HG03103 (cell line): ENCODE results near the gene DISC1.
"Not testable (repeated sequence)": the region's sequence is repeated elsewhere in the genome, so short reads cannot be mapped to it uniquely, and the experiment has no call there.

ENCODE experiments used
- ATAC-seq: cut with Tn5 transposase; IDR thresholded peaks from one replicate; pipeline ENCODE4 v1.9.1; 2021; ENCODE audit warnings: low read depth; ENCODE audit not compliant: unreplicated experiment

Gene DISC1

DNA sequence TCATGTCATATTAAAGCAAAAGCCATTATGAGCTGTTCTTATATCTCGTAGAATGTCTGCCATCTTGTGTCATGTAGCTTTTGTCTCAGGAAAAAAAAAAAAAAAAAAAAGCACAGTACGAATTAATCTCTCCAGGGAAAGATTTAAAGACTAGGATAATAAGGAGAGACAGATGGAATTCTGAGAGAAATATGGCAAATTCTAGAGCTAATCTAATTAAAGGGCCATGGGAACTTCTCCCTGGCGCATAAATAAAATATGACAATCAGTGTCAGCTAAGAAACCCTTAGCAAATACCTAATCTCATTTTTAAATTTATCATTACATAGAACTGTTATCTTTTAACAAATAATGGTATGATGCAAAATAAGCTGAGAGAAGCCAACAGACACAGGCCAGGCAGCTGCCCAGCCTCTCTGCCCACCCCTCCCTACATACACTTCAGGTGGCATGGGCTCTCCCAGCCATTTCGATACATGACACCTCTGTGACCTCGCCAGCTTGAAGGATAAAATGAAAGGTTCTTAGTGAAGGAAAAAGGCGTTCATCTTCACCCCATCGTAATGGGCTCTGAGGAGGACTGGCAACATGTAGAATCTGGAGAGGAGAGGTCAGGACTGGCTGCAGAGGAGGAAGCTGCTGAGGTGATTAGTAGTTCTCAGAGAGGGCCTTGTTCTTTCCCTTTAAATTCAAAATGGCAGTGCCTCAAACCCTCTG lies 39.8 kb downstream of the DISC1 start:
- ATAC-seq, result no peak

GRCh38 chr1:231666937-231667608 lies 40.5 kb downstream of the DISC1 start:
- no peak for ATAC-seq

DNA sequence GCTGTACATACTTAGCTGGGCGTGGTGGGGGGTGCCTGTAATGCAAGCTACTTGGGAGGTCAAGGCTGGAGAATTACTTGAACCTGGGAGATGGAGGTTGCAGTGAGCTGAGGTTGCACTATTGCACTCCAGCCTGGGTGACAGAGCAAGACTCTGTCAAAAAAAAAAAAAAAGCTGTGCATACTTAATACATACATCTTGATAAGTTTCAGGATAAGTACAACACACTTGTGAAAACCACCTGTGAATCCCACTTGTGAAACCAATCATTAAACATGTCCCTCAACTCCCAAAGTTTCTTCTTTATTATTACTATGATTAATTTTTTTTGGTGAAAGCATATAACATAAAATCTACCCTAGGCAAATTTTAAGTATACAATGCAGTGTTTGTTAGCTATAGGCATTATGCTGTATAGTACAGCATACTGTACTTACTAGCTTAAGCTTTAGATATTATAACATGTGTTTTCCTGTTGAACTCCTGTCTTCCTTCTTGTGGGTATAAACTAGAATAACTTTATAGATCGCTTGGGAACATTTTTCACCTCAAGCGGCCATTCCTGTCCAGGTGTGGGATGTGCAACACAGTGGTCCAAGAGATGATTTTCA lies 41.4 kb downstream of the DISC1 start:
- ATAC-seq, result no peak

DNA sequence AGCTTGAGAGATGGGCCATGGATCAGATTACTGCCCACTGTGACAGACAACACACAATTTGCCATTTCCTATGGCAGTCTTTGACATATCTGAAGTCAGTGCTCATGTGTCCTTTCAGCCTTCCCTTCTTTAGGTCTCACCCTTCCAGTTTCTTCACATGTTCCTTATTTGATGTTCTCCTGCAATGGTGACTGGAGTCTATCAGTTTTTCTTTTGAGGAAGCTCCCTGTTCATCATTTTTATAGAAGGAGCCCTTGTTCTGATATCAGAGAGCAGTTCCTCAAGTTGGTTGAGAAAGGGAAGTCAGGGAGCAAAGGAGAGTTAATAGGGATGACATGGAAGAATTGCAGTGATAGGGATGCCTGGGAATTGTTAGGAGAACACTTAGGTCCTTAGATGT lies 42.2 kb downstream of the DISC1 start:
- ATAC-seq, result no peak

DNA sequence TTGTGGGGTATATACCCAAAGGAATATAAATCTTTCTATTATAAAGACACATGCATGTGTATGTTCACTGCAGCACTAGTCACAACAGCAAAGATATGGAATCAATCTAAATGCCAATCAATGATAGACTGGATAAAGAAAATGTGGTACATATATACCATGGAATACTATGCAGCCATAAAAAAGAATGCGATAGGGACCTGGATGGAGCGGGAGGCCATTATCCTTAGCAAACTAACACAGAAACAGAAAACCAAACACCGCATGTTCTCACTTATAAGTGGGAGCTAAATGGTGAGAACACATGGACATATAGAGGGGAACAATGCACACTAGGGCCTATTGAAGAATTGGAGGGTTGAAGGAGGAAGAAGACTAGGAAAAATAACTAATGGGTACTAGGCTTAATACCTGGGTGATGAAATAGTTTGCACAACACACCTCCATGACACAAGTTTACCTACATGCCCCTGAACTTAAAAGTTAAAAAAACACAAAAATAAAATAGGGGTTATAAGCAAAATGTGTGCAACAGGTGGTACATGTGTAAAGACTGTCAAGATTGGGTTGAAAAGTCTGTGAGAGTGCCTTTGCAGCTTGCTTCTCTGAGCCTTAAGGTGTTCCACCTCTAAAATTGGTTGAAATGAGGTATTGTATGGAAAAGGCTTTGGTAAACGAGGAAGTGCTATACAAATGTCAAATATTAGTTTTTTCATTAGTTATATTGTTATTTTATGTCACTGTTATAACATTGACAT lies 43.5 kb downstream of the DISC1 start:
- not testable (repeated sequence) for ATAC-seq

- no peak for ATAC-seq
These were observed 44.2 kb downstream of the DISC1 start for GRCh38 chr1:231670755-231671154.

GRCh38 chr1:231674575-231674974 lies 48.0 kb downstream of the DISC1 start:
- ATAC-seq, result no peak

DNA sequence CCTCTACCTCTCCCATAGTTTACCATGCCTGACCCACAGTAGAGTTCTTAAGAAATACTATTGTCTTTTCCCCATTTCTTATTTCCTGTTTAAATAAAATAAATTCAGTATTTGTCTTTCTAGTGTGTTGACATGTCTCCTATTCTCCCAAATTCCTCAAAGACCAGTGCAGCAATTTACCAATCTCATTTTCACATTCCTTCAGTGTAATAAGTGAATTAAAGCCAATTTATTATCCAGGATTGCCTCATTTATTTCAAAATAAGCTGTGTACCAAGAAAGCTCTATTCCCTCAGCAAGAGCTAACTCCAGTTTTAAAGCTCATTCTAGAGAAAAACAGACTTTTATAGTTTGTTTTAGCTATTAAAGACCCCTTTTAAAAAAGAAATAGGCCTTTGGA lies 49.9 kb downstream of the DISC1 start:
- no peak for ATAC-seq

DNA sequence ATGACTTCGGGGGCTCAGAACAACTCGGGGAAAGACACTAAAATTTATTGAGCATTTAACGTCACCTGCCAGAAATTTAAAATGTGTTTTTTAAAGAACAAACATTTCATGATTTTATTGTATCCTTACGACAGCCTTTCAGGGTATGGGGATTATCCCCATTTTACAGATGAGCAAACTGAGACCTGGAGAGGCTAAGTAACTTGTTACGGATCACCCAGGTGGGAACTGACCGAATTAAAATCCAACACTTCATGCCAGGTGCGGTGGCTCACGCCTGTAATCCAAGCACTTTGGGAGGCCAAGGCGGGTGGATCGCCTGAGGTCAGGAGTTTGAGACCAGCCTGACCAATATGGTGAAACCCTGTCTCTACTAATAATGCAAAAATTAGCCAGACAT lies 50.9 kb downstream of the DISC1 start:
- ATAC-seq, result no peak

DNA sequence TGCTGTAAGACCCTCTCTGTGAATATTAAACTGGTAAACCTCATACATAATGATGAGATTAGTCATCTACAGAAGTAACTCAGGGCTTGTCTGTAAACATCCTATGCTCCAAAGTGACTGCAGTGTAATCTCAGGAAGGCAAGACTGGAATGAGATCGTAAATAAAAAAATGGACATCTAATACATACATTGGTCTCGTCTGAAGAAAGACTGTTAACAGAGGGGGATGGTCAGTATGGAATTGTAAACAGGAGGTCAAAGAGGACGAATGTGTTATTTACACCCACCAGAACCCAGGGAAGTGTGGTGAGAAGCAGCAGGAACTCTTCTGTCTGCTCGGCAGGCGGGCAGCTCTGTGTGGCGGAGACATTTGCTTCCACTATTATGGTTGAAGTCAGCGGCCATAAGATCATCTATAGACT lies 51.4 kb downstream of the DISC1 start:
- no peak for ATAC-seq

- no peak for ATAC-seq
These were observed 52.5 kb downstream of the DISC1 start for GRCh38 chr1:231679109-231679508.

DNA sequence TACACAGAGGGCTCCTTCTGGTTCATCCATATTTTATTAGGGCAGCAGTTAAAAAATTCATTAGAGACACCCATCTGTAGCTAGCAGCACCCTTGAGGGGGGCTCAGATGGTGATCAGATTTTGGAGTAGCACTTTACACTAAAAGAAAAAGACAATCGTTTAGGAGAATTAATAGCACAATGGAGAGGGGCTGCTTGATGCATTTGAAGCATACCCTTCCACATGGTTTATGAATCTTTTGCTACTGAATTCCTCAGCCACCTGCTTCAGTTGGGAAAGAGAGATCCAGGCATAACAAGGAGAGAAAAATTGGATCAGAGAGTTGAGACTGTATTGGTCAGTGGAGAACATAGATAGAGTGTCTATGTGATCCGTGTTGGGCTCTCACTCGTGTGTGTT lies 54.4 kb downstream of the DISC1 start:
- ATAC-seq, result no peak

GRCh38 chr1:231682779-231683178 lies 56.2 kb downstream of the DISC1 start:
- no peak for ATAC-seq

DNA sequence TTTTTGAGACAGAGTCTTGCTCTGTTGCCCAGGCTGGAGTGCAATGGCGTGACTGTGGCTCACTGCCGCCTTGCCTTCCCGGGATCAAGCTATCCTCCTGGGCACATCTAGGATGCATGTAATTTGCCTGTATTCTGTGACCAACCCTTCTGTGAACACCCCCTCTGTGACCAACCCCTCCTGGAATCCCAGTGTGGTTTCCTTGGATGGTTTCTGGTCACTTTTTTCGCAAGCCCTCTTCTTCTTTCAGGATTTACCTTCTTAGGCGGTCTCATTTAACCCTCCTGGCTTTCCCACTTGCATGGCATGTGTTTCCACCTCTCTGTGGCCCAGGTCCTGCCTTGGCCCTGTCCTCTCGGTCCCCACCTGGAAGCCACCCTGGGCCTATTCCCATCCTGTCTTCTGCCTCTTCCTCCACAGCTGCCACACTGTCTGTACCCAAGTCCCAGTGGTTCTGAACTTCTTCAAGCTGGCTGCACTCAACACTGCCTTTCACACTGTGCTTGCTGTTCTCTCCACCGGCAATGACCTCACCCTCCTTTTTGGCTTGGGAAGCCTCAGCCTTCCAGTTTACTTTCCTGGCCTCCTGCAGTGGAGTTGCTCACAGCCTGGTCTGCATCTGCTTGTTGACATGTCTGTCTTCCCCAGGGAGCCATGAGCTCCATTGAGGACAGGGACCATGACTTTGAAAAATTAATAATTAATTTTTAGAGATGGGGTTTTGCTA lies 57.0 kb downstream of the DISC1 start:
- no peak for ATAC-seq

DNA sequence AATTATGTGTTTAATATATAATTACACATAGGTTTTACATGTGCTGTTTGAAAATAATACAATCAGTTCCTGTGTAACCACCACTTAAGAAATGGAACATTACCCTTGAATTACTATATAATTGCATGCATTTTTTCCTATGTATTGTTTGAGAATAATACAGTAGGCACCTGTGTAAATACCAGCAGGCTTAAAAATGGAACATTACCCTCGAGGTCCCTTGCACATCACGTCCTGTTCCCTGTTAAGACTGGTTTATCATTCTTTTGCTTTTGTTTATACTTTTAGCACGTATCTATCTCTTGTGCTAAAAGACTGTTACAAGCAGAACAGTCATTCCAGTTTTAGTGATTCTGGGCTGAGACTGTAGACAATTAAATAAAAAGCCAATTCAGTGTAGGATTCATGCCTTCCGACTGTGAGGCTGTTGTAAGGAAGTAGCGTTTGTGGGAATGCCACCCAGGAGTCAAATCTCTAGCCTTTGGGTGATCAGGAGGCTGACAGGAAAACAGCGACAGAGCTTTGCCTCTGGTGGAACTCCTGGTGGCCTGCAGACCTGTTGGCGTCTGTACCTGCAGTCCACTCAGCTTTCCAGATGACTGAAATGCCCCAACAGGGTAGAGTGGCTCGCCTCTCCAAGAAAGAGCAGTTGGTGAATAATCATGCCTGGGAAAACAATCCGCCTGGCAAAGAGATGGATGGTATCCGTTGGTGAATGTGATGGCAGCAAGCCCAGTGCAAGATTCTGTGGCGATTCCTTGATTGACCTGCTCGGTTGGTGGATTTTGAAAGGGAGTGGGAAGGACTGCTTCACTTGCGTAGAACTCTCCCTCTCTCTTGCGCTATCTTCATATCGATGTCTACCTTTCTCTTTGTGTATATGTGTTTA lies 58.0 kb downstream of the DISC1 start:
- no peak for ATAC-seq

- no peak for ATAC-seq
These were observed 59.8 kb downstream of the DISC1 start for GRCh38 chr1:231686384-231686783.

- no peak for ATAC-seq
These were observed 62.4 kb downstream of the DISC1 start for GRCh38 chr1:231688989-231689388.

DNA sequence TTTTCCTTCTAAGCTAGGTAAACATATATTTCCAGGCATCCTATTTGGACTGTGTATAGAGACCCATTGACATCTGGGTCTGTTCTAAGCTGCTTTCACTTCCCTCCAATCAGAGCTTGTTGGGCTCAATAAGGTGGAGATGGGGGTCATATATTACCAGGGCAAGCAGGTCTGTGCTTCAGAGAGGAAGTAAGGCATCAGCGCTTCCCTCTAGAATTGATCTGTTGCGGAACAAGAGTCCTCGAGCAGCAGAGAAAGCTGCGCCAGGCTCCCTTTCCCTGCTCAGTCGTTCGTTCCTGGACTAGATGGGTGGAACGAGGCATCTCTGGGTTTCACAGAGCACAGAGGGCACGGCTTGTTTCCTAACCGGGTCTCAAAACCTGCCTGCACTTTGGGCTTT lies 63.5 kb downstream of the DISC1 start:
- no peak for ATAC-seq

DNA sequence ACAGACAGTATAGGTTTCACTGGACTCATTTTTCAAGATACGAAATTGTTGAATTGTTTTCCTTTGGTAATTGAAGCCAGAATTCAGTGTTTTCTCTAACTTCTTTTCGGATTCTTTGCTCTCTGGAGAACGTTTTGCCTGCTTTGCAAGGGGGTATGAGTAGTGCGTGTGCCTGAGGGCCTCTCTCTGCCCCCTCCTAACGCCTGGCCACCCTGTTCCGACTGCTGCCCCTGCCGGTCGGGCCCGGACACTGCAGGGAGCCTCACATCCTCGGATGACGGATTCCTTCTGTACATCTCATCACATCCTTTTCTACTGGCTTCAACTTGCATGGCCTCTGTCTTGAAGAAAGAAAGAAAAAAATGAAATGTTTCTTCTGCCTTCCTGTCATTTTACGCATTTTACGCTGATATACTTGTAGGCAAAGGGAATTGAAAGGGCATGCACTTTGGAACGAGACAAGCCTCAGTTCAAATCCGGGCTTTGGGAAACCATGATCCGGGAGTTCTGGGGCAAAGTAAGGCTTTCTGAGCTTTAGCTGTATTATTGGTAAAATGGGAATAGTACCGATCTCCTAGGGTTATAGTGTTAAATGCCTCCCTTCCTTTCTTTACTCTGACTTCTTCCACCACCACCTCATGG lies 65.1 kb downstream of the DISC1 start:
- ATAC-seq, result no peak
